CD4-positive, alpha-beta T cell treated with Interleukin-12 subunit alpha and Interleukin-12 subunit beta, for 1 hour (primary cell): ENCODE results near the gene TNPO3.

Experiments used
- DNase-seq: peaks from one replicate; pipeline ENCODE4 v3.0.0-alpha.2; 2020

TNPO3 gene

DNA sequence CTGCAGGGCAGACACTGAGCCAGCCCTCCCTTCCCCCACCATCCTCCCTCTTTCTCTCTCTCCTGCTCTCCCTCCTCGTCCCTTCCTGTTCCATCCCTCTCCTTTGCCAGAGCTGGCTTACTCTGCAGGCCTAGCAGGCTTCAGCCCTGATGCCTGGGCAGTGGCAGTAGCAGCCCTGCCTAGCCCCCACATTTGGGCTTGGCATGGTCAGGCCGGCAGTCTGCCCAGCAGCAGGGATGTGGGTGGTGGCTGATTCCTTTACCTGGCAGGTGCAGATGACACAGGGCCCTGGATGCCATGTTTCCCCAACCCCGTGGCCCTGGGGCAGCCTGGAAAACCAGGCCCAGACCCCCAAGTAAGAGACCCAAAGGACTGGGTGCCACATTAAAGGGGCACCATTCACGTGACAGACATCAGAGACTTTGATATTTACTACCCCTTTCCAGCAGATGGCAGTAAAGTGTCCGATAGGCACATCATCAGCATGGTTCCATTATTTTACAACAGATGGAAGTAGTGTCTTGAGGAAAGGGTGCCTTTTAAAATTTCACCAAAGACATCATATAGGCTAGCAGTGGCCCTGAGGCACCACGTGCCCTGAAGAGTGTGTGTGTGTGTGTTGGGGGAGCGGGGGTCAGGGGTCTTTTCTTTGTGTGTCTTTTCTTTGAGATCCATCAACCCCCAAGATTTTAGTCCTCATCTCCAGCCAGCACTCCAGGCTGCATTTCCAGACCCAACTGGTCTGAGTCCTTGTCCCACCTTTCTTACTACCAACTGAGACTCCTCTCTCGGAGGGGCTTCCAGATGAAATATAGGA is 150.3 kb downstream of the TNPO3 start:
- peak; percentile 73 for DNase-seq
